Stimulated activated CD8-positive, alpha-beta memory T cell treated with anti-CD3 and anti-CD28 coated beads, Interleukin-4, amount 100 ng/mL, for 1 hour (primary cell): ENCODE data around the gene ANKRD63.

Experiments
- DNase-seq, 2 donors: peaks; one replicate each; pipeline ENCODE4 v3.0.0-alpha.2; 2020; ENCODE audit warnings: low read depth in 2 of 2, low spot score in 1 of 2

Gene ANKRD63

GRCh38 chr15:40280260-40281056, 2.4 kb downstream of the ANKRD63 start:
- no peak for DNase-seq

DNA sequence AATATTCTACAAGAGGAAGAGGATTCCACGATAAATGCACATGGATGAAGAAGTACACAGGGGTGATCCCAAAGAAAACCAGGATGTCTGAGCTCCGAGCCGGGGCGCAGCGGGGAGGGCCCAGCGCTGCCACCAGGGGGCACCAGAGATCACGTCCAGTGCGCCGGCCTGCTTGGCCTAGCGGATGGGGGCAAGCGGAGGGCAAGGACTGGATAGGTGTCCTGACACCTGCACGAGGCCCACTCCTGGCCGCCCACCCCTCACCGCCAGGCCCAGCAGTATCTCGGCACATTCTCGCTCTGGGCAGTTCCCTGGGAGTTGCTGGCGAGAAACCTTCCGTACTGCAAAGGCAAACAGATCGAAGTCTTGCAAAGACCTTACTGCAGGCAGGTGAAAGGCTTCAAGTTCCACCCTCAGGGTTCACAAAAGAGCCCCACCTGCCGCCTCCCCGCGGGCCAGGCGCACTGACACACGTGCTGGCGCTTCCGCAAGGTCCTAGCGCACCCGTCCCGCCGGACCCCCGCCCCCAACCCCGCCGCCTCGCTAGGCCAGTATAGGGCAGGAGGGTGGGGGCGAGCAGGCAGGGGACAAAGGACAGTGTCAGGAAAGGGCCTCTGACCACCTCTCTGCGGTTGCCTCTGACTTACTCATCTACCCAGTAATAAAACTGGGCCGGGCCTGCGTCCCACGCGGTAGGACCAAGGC, 3.3 kb downstream of the ANKRD63 start:
- peak; percentile 38 to 49 for DNase-seq

DNA sequence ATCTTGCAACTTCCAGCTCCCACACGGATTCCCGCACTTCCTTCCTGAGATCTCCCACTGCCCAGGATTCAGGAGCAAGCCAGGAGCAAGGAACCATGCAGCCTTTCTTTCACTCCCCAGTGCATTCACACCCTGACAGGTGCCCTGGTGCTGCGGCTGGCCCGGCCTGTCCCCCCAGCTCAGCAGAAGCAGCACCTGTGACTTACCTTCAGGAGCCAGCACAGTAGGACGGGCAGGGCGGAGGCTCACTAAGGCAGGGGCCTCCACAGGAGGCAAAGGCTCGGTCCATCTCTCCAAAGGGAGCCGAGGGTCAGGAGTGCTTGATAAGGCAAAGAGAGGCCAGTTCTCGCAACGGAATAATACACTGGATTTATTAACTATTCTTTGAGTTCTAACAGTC, 4.8 kb downstream of the ANKRD63 start:
- no peak for DNase-seq

DNA sequence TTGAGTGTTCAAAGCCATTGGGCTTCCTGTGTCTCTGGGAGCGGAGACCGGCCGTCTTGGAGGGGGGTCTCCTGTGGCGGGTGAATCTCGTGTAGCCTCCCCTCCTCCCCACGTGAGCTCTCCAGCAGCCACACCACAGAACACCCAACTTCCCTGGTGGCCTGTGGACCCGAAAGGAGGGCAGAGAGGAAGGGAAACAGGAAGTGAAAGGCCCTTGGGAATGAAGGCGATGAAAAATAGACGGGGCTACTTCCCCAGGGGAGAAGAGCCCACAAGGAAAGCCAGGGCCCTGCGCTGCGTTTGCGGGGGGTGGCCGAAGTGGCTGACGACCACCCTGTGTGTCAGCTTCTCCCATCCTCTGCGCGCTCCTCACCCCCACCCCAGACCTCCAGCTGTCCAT, 5.4 kb downstream of the ANKRD63 start:
- DNase-seq: no peak

GRCh38 chr15:40276927-40277326, 5.9 kb downstream of the ANKRD63 start:
- no peak for DNase-seq

DNA sequence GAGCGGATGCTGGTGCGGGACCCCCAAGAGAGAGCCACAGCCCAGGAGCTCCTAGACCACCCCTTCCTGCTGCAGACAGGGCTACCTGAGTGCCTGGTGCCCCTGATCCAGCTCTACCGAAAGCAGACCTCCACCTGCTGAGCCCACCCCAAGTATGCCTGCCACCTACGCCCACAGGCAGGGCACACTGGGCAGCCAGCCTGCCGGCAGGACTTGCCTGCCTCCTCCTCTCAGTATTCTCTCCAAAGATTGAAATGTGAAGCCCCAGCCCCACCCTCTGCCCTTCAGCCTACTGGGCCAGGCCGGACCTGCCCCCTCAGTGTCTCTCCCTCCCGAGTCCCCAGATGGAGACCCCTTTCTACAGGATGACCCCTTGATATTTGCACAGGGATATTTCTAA, 6.9 kb downstream of the ANKRD63 start:
- no peak for DNase-seq

DNA sequence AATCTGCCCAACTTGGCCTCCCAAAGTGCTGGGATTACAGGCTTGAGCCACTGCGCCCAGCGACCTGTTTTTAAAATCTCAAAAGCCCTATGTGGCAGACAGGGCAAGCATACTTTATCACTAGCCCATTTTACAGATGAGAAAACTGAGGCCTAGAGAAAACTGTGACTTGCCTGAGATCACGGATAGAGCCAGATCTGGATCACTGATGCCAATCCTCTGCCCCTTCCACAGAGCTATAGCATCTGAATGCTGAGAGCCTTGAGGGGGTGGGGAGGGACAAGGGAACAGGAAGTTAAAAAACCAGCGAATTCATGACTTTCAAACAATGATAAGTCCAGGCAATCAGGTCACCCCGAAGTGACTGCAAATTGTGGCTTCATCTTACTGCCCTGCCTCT, 7.3 kb downstream of the ANKRD63 start:
- DNase-seq: no peak

DNA sequence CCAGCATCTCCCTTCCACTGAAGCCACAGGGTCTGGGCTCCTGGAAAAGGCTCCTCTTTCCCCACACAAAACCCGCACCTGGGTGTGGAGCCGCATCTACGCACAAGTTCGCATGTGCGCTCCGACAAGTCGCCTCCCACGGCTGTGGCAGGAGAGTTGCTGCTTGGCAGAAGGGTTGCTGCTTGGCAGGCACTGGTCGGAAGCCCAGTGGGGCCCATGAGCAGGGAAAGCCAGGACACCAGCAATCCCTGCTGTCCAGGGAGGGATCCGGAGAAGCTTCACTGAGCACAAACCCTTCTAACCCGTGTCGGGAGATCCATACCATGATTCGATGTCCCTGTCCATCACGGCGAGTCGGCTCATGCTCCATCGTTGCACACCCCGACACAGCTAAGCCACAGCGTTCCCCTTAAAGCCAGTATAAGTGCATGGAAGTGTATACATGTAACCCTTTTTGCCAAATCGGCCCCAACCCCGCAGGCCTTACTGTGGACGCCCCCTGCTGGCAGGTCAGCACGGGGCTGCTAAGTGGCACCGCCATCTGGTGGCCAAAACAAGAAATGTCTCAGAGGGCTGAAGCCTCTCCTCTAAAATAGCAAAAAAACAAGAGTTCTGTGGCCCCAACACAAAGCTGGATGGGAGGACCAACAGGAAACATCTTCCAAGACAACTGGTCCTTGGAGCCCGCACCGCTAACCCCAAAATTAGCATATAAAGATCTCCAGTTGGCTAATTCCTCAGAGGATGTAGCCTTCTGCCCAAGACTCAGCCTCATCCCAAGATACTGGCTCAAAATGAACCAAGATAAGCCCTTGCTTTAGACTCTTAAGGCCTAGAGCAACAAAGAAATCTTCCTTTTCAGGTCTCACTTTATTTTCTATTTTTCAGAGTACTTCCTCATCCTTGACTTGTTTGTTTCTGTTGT, 8.3 kb downstream of the ANKRD63 start:
- peak; percentile 79 to 86 for DNase-seq

- no peak for DNase-seq
Observed at GRCh38 chr15:40273428-40273827, 9.4 kb downstream of the ANKRD63 start.

DNA sequence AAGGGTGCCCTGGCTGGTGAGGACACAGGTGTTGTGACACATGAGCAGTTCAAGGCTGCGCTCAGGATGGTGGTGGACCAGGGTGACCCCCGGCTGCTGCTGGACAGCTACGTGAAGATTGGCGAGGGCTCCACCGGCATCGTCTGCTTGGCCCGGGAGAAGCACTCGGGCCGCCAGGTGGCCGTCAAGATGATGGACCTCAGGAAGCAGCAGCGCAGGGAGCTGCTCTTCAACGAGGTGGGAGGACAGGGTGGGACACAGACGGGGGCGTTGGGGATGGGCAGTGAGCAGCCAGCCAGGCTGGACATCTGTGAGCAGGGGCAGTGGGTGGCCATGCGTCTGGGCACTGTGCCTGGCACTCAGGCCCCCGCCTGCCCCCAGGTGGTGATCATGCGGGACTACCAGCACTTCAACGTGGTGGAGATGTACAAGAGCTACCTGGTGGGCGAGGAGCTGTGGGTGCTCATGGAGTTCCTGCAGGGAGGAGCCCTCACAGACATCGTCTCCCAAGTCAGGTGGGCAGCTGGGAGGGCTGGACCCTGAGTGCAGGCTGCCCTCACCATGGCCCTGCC, 10.3 kb downstream of the ANKRD63 start:
- DNase-seq: no peak

DNA sequence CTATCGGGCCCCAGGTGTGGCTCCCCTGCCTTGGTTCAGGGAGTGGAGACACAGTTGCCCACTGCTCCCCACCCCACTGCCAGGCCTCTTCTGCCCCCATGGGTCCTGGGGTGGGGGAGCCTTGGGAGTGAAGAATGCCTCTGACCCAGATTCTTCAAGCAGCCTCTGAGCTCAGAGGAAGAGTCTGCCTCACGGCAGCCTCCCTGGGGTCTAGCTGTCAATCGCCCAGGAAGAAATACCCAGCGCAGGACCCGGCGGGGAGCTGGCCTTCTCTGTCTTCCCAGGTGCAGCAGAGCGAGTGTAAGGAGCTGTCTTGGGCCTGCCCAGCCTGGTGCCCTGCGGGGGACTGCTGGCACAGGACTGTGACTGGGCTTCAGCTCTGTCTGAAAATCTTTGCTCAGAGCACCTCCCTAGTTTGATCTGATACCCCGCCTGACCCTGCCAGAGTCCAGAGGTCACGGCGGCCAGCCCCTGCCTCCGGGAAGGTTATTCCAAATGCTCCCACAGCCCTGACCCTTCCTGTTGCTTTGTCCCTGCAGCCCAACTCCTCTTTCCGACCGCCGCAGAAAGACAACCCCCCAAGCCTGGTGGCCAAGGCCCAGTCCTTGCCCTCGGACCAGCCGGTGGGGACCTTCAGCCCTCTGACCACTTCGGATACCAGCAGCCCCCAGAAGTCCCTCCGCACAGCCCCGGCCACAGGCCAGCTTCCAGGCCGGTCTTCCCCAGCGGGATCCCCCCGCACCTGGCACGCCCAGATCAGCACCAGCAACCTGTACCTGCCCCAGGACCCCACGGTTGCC, 11.0 kb downstream of the ANKRD63 start:
- DNase-seq: no peak

- DNase-seq: no peak
Observed at GRCh38 chr15:40270246-40270995, 12.4 kb downstream of the ANKRD63 start.

GRCh38 chr15:40269604-40270003, 13.3 kb downstream of the ANKRD63 start:
- DNase-seq: no peak

- DNase-seq: no peak
Observed at GRCh38 chr15:40267670-40268069, 15.2 kb downstream of the ANKRD63 start.

GRCh38 chr15:40266828-40267304, 16.0 kb downstream of the ANKRD63 start:
- no peak for DNase-seq

GRCh38 chr15:40265875-40266274, 17.0 kb downstream of the ANKRD63 start:
- no peak for DNase-seq

GRCh38 chr15:40265355-40265754, 17.5 kb downstream of the ANKRD63 start:
- DNase-seq: no peak

DNA sequence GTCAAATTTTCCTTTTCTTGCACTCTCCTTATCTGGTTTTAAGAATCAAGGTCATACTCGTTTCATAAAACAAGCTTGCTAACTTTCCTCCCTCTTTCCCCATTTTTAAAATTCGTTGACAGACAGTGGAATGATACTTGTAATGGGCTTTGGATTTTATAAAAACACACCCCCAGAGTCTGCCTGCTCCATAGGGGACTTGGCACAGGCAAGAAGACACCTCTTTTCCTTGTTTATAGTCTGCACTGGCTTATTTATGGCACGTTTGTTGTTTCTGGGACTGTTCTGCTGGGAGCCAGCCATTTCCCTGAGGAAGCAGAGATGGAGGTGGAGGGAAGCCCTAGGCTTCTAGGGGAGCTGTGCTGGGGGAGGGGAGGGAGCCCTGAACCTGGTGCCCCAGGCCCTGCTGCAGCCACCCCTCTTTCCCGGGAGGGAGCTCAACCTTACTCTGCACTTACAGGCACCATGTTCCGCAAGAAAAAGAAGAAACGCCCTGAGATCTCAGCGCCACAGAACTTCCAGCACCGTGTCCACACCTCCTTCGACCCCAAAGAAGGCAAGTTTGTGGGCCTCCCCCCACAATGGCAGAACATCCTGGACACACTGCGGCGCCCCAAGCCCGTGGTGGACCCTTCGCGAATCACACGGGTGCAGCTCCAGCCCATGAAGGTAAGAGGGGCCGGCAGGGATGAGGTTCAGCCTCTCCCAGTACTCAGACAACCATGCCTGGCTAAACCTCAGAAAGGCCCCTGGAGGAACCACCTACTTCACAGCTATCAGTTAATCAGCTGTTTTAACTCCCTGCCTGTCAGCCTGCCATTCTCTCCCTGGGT, 18.3 kb downstream of the ANKRD63 start:
- DNase-seq: no peak
